HepG2 (cell line): ENCODE measurements around the gene MAPK14. TPM values are rescaled to one million over a fixed set of nuclear protein-coding genes. Genes with fewer than 3 reads are reported as not detected.

Experiments used
- CHCHD3 ChIP-seq: sonication (generic); formaldehyde crosslinking; IDR thresholded peaks from 2 replicates; pipeline ENCODE4 v1.8.0; 2022; ENCODE audit warnings: mild to moderate bottlenecking, missing genetic modification reagents, moderate library complexity
- CSRNP1 ChIP-seq: sonication (generic); formaldehyde crosslinking; IDR thresholded peaks from 2 replicates; pipeline ENCODE4 v1.8.1; 2023; ENCODE audit warnings: mild to moderate bottlenecking, missing genetic modification reagents
- EHMT2 ChIP-seq: fragments of 200-600 bp; sonication (generic); IDR thresholded peaks from 2 replicates; pipeline ENCODE4 v1.7.0; 2017; ENCODE audit warnings: antibody characterized with exemption, low read depth, low read length, borderline replicate concordance
- ELK4 ChIP-seq: sonication (generic); formaldehyde crosslinking; IDR thresholded peaks from 2 replicates; pipeline ENCODE4 v1.9.0; 2021; ENCODE audit warnings: missing genetic modification reagents, borderline replicate concordance
- GLI4 ChIP-seq: sonication (generic); formaldehyde crosslinking; IDR thresholded peaks from 2 replicates; pipeline ENCODE4 v1.5.1; 2020; ENCODE audit warnings: missing genetic modification reagents, mild to moderate bottlenecking, moderate library complexity, borderline replicate concordance
- JUN ChIP-seq: sonication (generic); formaldehyde crosslinking; IDR thresholded peaks from 2 replicates; pipeline ENCODE4 v1.4.0; 2020; ENCODE audit warnings: mild to moderate bottlenecking, missing genetic modification reagents
- KAT2B ChIP-seq: fragments of 150-350 bp; IDR thresholded peaks from 2 replicates; pipeline ENCODE4 v1.6.1; 2014; ENCODE audit warnings: low read depth, low read length, borderline replicate concordance
- KDM5A ChIP-seq: fragments of 200-600 bp; sonication (generic); IDR thresholded peaks from 2 replicates; pipeline ENCODE4 v1.7.0; 2018; ENCODE audit warnings: antibody characterized with exemption, mild to moderate bottlenecking, low read length, borderline replicate concordance
- MTF2 ChIP-seq: sonication (generic); formaldehyde crosslinking; IDR thresholded peaks from 2 replicates; pipeline ENCODE4 v1.5.0; 2020; ENCODE audit warnings: missing genetic modification reagents, borderline replicate concordance
- NPAS2 ChIP-seq: sonication (generic); formaldehyde crosslinking; IDR thresholded peaks from 2 replicates; pipeline ENCODE4 v1.8.0; 2022; ENCODE audit warnings: mild to moderate bottlenecking, missing genetic modification reagents, borderline replicate concordance
- PHB2 ChIP-seq: fragments of 450-650 bp; IDR thresholded peaks from 2 replicates; pipeline ENCODE4 v1.6.1; 2018; ENCODE audit not compliant: partially characterized antibody
- RAD21 ChIP-seq: fragments of 450-650 bp; formaldehyde crosslinking; IDR thresholded peaks from 2 replicates; pipeline ENCODE4 v1.5.0; 2020; ENCODE audit warnings: mild to moderate bottlenecking
- RBAK ChIP-seq: sonication (generic); formaldehyde crosslinking; IDR thresholded peaks from 2 replicates; pipeline ENCODE4 v1.5.1; 2020; ENCODE audit warnings: mild to moderate bottlenecking, missing genetic modification reagents
- RBFOX2 ChIP-seq: fragments of 200-400 bp; formaldehyde crosslinking; IDR thresholded peaks from 2 replicates; pipeline ENCODE4 v1.6.1; 2017; ENCODE audit warnings: low read depth, mild to moderate bottlenecking, low read length
- RXRB ChIP-seq: IDR thresholded peaks from 2 replicates; pipeline ENCODE4 v1.6.1; 2016; ENCODE audit warnings: borderline replicate concordance, missing genetic modification reagents, missing compliant biosample characterization
- SOX5 ChIP-seq: IDR thresholded peaks from 2 replicates; pipeline ENCODE4 v1.6.1; 2016; ENCODE audit warnings: borderline replicate concordance
- TBX2 ChIP-seq: sonication (generic); formaldehyde crosslinking; IDR thresholded peaks from 2 replicates; pipeline ENCODE4 v1.5.0; 2020; ENCODE audit warnings: missing genetic modification reagents, mild to moderate bottlenecking, borderline replicate concordance
- THAP11 ChIP-seq: IDR thresholded peaks from 2 replicates; pipeline ENCODE4 v1.6.1; 2016; ENCODE audit warnings: missing biosample characterization, missing genetic modification reagents
- YY1 ChIP-seq: IDR thresholded peaks from 2 replicates; pipeline ENCODE4 v1.6.1; 2011; ENCODE audit warnings: low read length, low read depth, moderate library complexity, mild to moderate bottlenecking; ENCODE audit not compliant: insufficient read depth, insufficient replicate concordance
- ZBTB43 ChIP-seq: sonication (generic); formaldehyde crosslinking; conservative IDR thresholded peaks from 2 replicates; pipeline ENCODE4 v1.4.0; 2020; ENCODE audit warnings: missing genetic modification reagents
- ZBTB7A ChIP-seq: sonication (generic); formaldehyde crosslinking; IDR thresholded peaks from 2 replicates; pipeline ENCODE4 v1.8.0; 2022; ENCODE audit warnings: mild to moderate bottlenecking, missing genetic modification reagents
- ZC3H4 ChIP-seq: sonication (generic); formaldehyde crosslinking; IDR thresholded peaks from 2 replicates; pipeline ENCODE4 v1.4.0; 2020; ENCODE audit warnings: missing genetic modification reagents, borderline replicate concordance
- ZNF101 ChIP-seq: sonication (generic); formaldehyde crosslinking; IDR thresholded peaks from 2 replicates; pipeline ENCODE4 v1.4.0; 2020; ENCODE audit warnings: mild to moderate bottlenecking, low read depth, missing genetic modification reagents, borderline replicate concordance
- ZNF235 ChIP-seq: sonication (generic); formaldehyde crosslinking; IDR thresholded peaks from 2 replicates; pipeline ENCODE4 v1.8.1; 2023; ENCODE audit warnings: mild to moderate bottlenecking, missing genetic modification reagents, borderline replicate concordance
- ZNF570 ChIP-seq: sonication (generic); formaldehyde crosslinking; IDR thresholded peaks from 2 replicates; pipeline ENCODE4 v1.4.0; 2020; ENCODE audit warnings: mild to moderate bottlenecking, missing genetic modification reagents, borderline replicate concordance
- ZNF616 ChIP-seq: sonication (generic); formaldehyde crosslinking; IDR thresholded peaks from 2 replicates; pipeline ENCODE4 v1.5.0; 2020; ENCODE audit warnings: low read depth, mild to moderate bottlenecking, missing genetic modification reagents
- ZNF746 ChIP-seq: sonication (generic); formaldehyde crosslinking; IDR thresholded peaks from 2 replicates; pipeline ENCODE4 v1.8.0; 2022; ENCODE audit warnings: mild to moderate bottlenecking, missing genetic modification reagents
- polyA plus RNA-seq, 8 experiments: library from polyadenylated mRNA; depleted of rRNA in 3 of 8; stranded (reverse) in 7 of 8; unstranded in 1 of 8; fragments of >200 nt; fragmentation: Illumina TruSeq in 4 of 8; extraction: Trizol in 4 of 8; gene quantifications; 2 replicates each; pipeline versions ENCODE4 v1.2.1 to v1.2.3, GENCODE V29; 2011 to 2016; ENCODE audit warnings: low read depth in 4 of 8, missing spikeins in 1 of 8, mixed read lengths in 1 of 8; ENCODE audit not compliant: insufficient read depth in 1 of 8
- total RNA-seq, 5 experiments: library from RNA; depleted of rRNA; stranded (reverse); fragments of >200 nt; fragmentation: Illumina TruSeq; extraction: Trizol; gene quantifications; 2 replicates each; pipeline ENCODE4 v1.2.3, GENCODE V29; 2016; ENCODE audit warnings: low read depth in 1 of 5

The MAPK14 gene
- total and polyA plus RNA-seq, 2 of the 13 experiments (the other 11 are each of a cell fraction or from before 2014, with no cell fraction given): 66.3 to 67.3 TPM

GRCh38 chr6:36129941-36130666, 102.5 kb downstream of the MAPK14 start, which contains the start of gene MAPK13 (continued):
- no peak for TF ChIP-seq KDM5A
- TF ChIP-seq ZNF746 (CRISPR knock-in tag): no peak
- TF ChIP-seq MTF2 (CRISPR knock-in tag): peak; percentile 23; the same call in 1 of the 2 replicates
- TF ChIP-seq ZNF235 (CRISPR knock-in tag): 0 out of 2 replicates have a peak, but pooled peaks have one; percentile 15
- no peak for TF ChIP-seq ELK4
- 0 out of 2 replicates have a peak, but pooled peaks have one; percentile 19 for TF ChIP-seq ZBTB7A (CRISPR knock-in tag)
- peak; percentile 74 for TF ChIP-seq RBFOX2
- no peak for TF ChIP-seq RAD21
- no peak for TF ChIP-seq RBAK
- no peak for TF ChIP-seq ZNF101
- TF ChIP-seq KAT2B: no peak
- 0 out of 2 replicates have a peak, but pooled peaks have one; percentile 5 for TF ChIP-seq THAP11 (CRISPR knock-in tag)
- TF ChIP-seq SOX5 (CRISPR knock-in tag): 0 out of 2 replicates have a peak, but pooled peaks have one; percentile 14
- no peak for TF ChIP-seq GLI4
- no peak for TF ChIP-seq ZNF570 (CRISPR knock-in tag)
- no peak for TF ChIP-seq TBX2 (CRISPR knock-in tag)
- TF ChIP-seq YY1: peak; percentile 20
- no peak for TF ChIP-seq PHB2
- TF ChIP-seq RXRB (CRISPR knock-in tag): no peak
- no peak for TF ChIP-seq EHMT2
- TF ChIP-seq ZNF616 (CRISPR knock-in tag): peak; percentile 45; the same call in 1 of the 2 replicates
- TF ChIP-seq CSRNP1 (CRISPR knock-in tag): no peak
- TF ChIP-seq CHCHD3: no peak
- TF ChIP-seq JUN: no peak
- no peak for TF ChIP-seq NPAS2 (CRISPR knock-in tag)
- 0 out of 2 replicates have a peak, but pooled peaks have one; percentile 47 for TF ChIP-seq ZBTB43 (CRISPR knock-in tag)
- TF ChIP-seq ZC3H4 (CRISPR knock-in tag): 0 out of 2 replicates have a peak, but pooled peaks have one; percentile 4
